Measurements from ENCODE around the gene NEO1.

The NEO1 gene

GRCh38 chr15:73114064-73114463 is 61.8 kb downstream of the NEO1 start:
- no peak for DNase-seq (ENCODE audit: low read depth)
- no peak for TF ChIP-seq CTCF (IDR thresholded peaks at IDR 0.05; ENCODE audit: low read length, missing control alignments)
- no peak overlapping the region for H3K4me3 ChIP-seq (replicated peaks; ENCODE audit: low read depth, low read length)

GRCh38 chr15:73116164-73116563 is 63.9 kb downstream of the NEO1 start:
- no peak overlapping the region for H3K4me3 ChIP-seq (replicated peaks; ENCODE audit: low read depth, low read length)
- DNase-seq (ENCODE audit: low read depth): no peak
- TF ChIP-seq CTCF (IDR thresholded peaks at IDR 0.05; ENCODE audit: low read length, missing control alignments): no peak

GRCh38 chr15:73118055-73118454 is 65.8 kb downstream of the NEO1 start:
- H3K4me3 ChIP-seq (replicated peaks; ENCODE audit: low read depth, low read length): no peak overlapping the region
- no peak for TF ChIP-seq CTCF (IDR thresholded peaks at IDR 0.05; ENCODE audit: low read length, missing control alignments)
- DNase-seq (ENCODE audit: low read depth): no peak

- DNase-seq (ENCODE audit: low read depth): no peak
- no peak overlapping the region for H3K4me3 ChIP-seq (replicated peaks; ENCODE audit: low read depth, low read length)
- no peak for TF ChIP-seq CTCF (IDR thresholded peaks at IDR 0.05; ENCODE audit: low read length, missing control alignments)
Measured at GRCh38 chr15:73119478-73119877, 67.2 kb downstream of the NEO1 start.

- no peak overlapping the region for H3K4me3 ChIP-seq (replicated peaks; ENCODE audit: low read depth, low read length)
- no peak for DNase-seq (ENCODE audit: low read depth)
- no peak for TF ChIP-seq CTCF (IDR thresholded peaks at IDR 0.05; ENCODE audit: low read length, missing control alignments)
Measured at GRCh38 chr15:73120269-73120668, 68.0 kb downstream of the NEO1 start.

GRCh38 chr15:73125219-73125618 is 73.0 kb downstream of the NEO1 start:
- no peak overlapping the region for H3K4me3 ChIP-seq (replicated peaks; ENCODE audit: low read depth, low read length)
- no peak for TF ChIP-seq CTCF (IDR thresholded peaks at IDR 0.05; ENCODE audit: low read length, missing control alignments)
- peak; percentile 3 for DNase-seq (ENCODE audit: low read depth)

DNA sequence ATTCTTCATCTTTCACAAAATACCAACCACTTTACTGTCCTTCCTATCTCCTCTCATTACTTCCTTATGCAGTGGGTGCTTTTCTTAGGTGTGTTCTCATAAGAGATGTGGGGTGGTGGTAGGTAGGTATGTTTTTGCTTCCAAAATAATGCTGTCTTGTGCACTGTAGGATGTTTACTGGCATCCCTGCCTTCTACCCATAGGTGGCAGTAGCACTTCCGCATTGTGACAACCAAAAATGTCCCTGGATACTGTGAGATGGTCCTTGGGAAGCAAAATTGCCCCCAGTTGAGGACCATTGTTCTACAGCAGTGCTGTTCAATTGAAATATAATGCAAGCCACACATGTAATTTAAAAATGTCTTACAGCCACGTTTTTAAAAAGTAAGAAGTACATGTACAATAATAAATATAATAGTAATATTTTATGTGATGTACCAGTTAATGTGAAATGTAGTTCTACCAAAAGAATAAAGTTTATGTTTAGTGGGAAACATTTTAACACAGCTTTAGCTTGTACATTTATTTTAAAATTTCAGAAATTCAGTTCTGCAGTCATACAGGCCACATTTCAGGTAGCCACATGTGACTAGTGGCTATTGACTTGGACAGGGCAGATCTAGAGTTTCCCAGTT is 75.2 kb downstream of the NEO1 start:
- H3K4me3 ChIP-seq (replicated peaks; ENCODE audit: low read depth, low read length): no peak overlapping the region
- DNase-seq (ENCODE audit: low read depth): peak; percentile 46

More for the DNA sequence above, 75.2 kb downstream of the NEO1 start:
- TF ChIP-seq CTCF (IDR thresholded peaks at IDR 0.05; ENCODE audit: low read length, missing control alignments): peak; percentile 98

All from fibroblast of pulmonary artery (primary cell).